Activated T-helper 1 cell treated with anti-CD3 and anti-CD28 coated beads, Interleukin-12 subunit alpha, Interleukin-12 subunit beta, Interleukin-2, Interleukin-4 antibody, amounts not matched to agents 30 ng/mL and 10 ng/mL and 1 ng/mL, durations not matched to agents 14 hours and 24 hours and 36 hours (primary cell): ENCODE data around the gene CRYAB. TPM values are rescaled to one million over a fixed set of nuclear protein-coding genes. Genes with fewer than 3 reads are reported as not detected.
"Not testable (repeated sequence)": the region's sequence is repeated elsewhere in the genome, so short reads cannot be mapped to it uniquely, and the experiment has no call there.

Experiments
- DNase-seq: peaks from one replicate; pipeline ENCODE4 v3.0.0; 2021; ENCODE audit warnings: low spot score
- H3K27ac Mint-ChIP-seq: one replicate; pipeline ENCODE4 v1.8.0; 2021; ENCODE audit warnings: mild to moderate bottlenecking, mixed read lengths
- H3K27me3 Mint-ChIP-seq: one replicate; pipeline ENCODE4 v1.8.0; 2022; ENCODE audit warnings: mild to moderate bottlenecking, moderate library complexity, mixed read lengths; ENCODE audit not compliant: insufficient read depth
- H3K36me3 Mint-ChIP-seq: one replicate; pipeline ENCODE4 v1.8.0; 2021; ENCODE audit warnings: low read depth, mixed read lengths
- H3K4me1 Mint-ChIP-seq: one replicate; pipeline ENCODE4 v1.8.0; 2021; ENCODE audit warnings: low read depth, mixed read lengths
- H3K4me3 Mint-ChIP-seq: one replicate; pipeline ENCODE4 v1.8.0; 2021; ENCODE audit warnings: mild to moderate bottlenecking, moderate library complexity, mixed read lengths
- H3K9me3 Mint-ChIP-seq: one replicate; pipeline ENCODE4 v1.8.0; 2021; ENCODE audit warnings: mixed read lengths
- intact Hi-C: fragments of 100-400 bp; cut with micrococcal nuclease; formaldehyde crosslinking; loops from one replicate; pipeline ENCODE4 v1.15.1; 2024
- total RNA-seq: library from RNA; stranded (reverse); gene quantifications from 2 replicates; pipeline ENCODE4 v1.2.3, GENCODE V29; 2022

The CRYAB gene
- total RNA-seq, 1 donor from 2014 or later, result not detected

DNA sequence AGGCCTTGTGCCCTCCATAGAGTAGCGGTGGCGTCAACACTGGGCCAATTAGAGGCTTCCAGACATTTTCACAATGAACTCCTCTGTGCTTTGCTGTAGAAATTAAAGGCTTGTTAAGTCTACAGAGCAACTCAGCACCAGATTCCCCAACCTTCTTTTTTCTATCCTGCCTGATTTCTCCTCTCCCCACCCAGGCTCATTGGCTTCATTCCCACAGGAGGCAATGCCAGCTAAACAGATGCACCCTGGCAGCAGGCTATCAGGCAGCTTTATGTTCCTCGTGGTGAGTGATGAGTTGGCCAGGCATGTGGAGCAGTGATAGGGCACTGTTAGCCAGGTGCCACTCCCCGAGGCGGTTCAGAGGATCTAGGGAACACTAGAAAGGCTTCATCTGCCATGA, 30.4 kb upstream of the CRYAB start:
- Mint-ChIP-seq H3K36me3 (peaks cover 6% of the 10 kb centered on the region), H3K9me3 (no peaks in the 10 kb centered on the region), H3K4me1 (peaks cover 50% of the 10 kb centered on the region), H3K4me3 (no peak overlapping the region), H3K27me3 (no peaks in the 10 kb centered on the region), H3K27ac (no peak overlapping the region)
- no peak for DNase-seq
- intact Hi-C loops, result no loop called here

- peaks cover 65% of the 10 kb centered on the region for H3K4me1 Mint-ChIP-seq
- DNase-seq, result no peak
- H3K4me3 Mint-ChIP-seq, result no peak overlapping the region
- intact Hi-C loops, result loop anchor here (2.0 to 10.0 kb wide), 7 partner anchors 23 to 1935 kb away; partner anchors contain the start of genes PTS and USP28
- H3K36me3 Mint-ChIP-seq, result peaks cover 5% of the 10 kb centered on the region
- no peaks in the 10 kb centered on the region for H3K9me3 Mint-ChIP-seq
- no peak overlapping the region for H3K27ac Mint-ChIP-seq
- no peaks in the 10 kb centered on the region for H3K27me3 Mint-ChIP-seq
Measured at GRCh38 chr11:111939836-111940604, 28.4 kb upstream of the CRYAB start.

- Mint-ChIP-seq H3K9me3 (no peaks in the 10 kb centered on the region), H3K27ac (peak overlapping the region; percentile 92), H3K4me3 (peak overlapping the region; percentile 88), H3K27me3 (no peaks in the 10 kb centered on the region), H3K4me1 (peaks cover 58% of the 10 kb centered on the region), H3K36me3 (no peaks in the 10 kb centered on the region)
- peak; percentile 22 for DNase-seq
- intact Hi-C loops, result loop anchor here (2.0 to 10.0 kb wide), 7 partner anchors 24 to 1936 kb away; partner anchors contain the start of genes PTS and USP28
Measured at GRCh38 chr11:111938687-111939160, 27.2 kb upstream of the CRYAB start.

DNA sequence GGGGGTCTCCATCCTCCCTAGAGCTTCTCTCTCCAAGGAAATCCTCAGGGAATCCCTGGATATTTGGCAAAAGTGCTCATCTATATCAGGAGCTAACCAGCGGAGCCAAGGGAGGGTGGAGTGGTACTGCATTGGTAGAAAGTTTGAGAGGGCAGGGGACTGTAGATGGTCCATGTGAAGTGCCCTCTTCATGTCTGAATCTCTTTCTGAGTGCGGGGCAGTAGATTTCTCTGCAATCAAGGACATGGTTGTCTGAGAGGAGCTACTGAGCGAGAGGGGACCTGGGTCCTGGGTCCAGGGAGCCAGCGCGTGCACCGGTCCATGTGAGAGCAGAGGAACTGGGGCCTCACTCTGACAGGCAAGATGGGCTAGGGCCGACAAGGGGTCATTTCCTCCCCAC, 26.3 kb upstream of the CRYAB start:
- H3K4me3 Mint-ChIP-seq, result peak overlapping the region; percentile 88
- H3K4me1 Mint-ChIP-seq, result peaks cover 58% of the 10 kb centered on the region
- no peaks in the 10 kb centered on the region for H3K36me3 Mint-ChIP-seq
- intact Hi-C loops, result loop anchor here (2.0 to 10.0 kb wide), 7 partner anchors 25 to 1937 kb away; partner anchors contain the start of genes PTS and USP28
- peak overlapping the region; percentile 92 for H3K27ac Mint-ChIP-seq
- no peak for DNase-seq
- H3K27me3 Mint-ChIP-seq, result no peaks in the 10 kb centered on the region
- H3K9me3 Mint-ChIP-seq, result no peaks in the 10 kb centered on the region

GRCh38 chr11:111937461-111937769, 25.8 kb upstream of the CRYAB start:
- Mint-ChIP-seq H3K4me1 (peaks cover 62% of the 10 kb centered on the region), H3K9me3 (no peaks in the 10 kb centered on the region)
- intact Hi-C loops, result loop anchor here (5.0 to 10.0 kb wide), 6 partner anchors 290 to 1937 kb away; partner anchors contain the start of genes PTS and USP28

DNA sequence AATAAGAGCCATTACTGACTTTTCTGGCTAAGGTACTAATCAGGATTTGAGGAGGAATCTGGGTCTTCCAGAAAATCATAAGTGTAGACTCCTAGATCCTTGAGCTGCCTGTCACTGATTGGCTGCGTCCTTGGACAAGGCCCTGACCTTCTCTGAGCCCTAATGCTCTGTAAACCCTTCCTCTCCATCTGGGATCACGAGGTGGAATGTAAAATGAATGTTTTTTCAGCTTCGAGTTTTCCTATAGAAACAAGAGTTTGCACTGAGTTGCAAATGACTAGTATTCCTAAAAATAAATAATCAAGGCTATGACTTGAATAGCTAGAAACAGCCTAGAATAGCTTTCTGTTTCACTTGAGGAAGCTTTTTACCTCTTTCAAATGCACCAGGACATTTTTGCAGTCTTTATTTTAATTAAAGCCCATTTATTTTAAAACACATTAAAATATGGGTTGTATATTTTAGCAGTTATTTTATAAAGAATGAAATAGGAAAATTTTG, 24.5 kb upstream of the CRYAB start:
- peak overlapping the region; percentile 86 for H3K4me3 Mint-ChIP-seq
- H3K27me3 Mint-ChIP-seq, result no peaks in the 10 kb centered on the region
- no peaks in the 10 kb centered on the region for H3K36me3 Mint-ChIP-seq
- H3K27ac Mint-ChIP-seq, result peak overlapping the region; percentile 80
- H3K9me3 Mint-ChIP-seq, result no peaks in the 10 kb centered on the region
- peaks cover 63% of the 10 kb centered on the region for H3K4me1 Mint-ChIP-seq
- DNase-seq, result no peak
- intact Hi-C loops, result loop anchor here (1.0 to 10.0 kb wide), 7 partner anchors 8 to 1939 kb away; partner anchors contain the start of genes PTS and USP28

More at GRCh38 chr11:111937461-111937769, 25.8 kb upstream of the CRYAB start:
- no peak for DNase-seq
- Mint-ChIP-seq H3K27me3 (no peaks in the 10 kb centered on the region), H3K36me3 (no peaks in the 10 kb centered on the region), H3K4me3 (peak overlapping the region; percentile 88), H3K27ac (peak overlapping the region; percentile 92)

DNA sequence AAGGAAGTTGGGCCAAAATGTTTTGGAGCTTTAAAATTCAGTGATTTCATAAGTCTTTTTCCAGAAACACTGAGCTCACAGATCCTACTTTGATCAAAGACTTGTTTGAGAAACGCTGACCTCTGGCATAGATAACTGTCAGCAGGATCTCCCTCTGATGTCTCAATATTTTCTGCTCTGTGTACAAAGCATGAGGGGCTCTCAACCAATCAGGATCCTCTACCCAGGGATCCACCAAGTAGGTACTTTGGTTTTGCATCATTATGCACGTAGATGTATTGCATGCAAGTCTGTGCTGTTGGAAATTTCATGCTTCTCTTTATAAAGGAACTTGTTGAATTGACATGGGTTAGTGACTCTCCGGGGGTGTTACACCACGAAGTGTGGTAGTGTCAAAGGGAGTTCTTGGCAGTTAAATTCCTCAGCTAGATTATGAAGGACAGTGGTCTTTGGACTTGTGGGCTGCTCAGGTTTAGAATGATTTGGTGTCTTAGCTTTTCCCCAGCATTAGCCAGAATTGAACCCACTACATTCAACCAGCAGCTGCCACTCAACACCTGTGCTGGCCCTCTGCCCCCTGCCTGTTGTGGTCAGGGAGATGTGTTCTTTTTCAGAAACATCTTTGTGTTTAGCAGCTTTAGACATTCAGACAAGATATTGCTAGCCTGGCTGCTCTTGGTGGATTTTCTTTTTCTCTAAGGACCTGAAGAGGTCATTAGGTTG, 23.9 kb upstream of the CRYAB start:
- Mint-ChIP-seq H3K4me1 (peaks cover 59% of the 10 kb centered on the region), H3K9me3 (no peaks in the 10 kb centered on the region), H3K4me3 (peak overlapping the region; percentile 86), H3K36me3 (no peaks in the 10 kb centered on the region), H3K27ac (peak overlapping the region; percentile 80), H3K27me3 (no peaks in the 10 kb centered on the region)
- intact Hi-C loops, result loop anchor here (1.0 to 10.0 kb wide), 7 partner anchors 9 to 1939 kb away; partner anchors contain the start of genes PTS and USP28
- no peak for DNase-seq

- H3K9me3 Mint-ChIP-seq, result no peaks in the 10 kb centered on the region
- H3K27me3 Mint-ChIP-seq, result peaks cover 2% of the 10 kb centered on the region
- intact Hi-C loops, result loop anchor here (10.0 kb wide), 2 partner anchors 1480 to 1940 kb away; partner anchors contain the start of gene USP28
- peaks cover 51% of the 10 kb centered on the region for H3K4me1 Mint-ChIP-seq
- H3K27ac Mint-ChIP-seq, result no peak overlapping the region
- no peak overlapping the region for H3K4me3 Mint-ChIP-seq
- no peak for DNase-seq
- H3K36me3 Mint-ChIP-seq, result no peaks in the 10 kb centered on the region
Measured at GRCh38 chr11:111934306-111934705, 22.7 kb upstream of the CRYAB start.

DNA sequence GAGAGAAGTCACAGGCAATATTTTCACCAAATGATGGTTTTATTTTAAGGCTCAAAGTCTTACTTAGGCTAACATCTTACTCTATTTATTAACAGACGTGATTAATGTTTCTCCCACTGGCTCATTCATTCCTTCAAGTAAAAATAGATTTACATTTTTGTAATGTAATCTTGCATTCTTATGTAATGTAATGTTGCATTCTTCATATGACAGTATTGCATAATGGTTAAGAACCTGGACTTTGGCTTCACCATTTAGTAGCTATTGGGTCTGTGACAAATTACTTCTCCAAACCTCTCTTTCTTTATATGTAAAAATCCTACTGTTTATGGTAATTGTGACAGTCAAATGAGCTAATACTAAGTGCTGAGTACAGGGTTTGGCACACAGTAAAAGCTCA, 22.3 kb upstream of the CRYAB start:
- intact Hi-C loops, result loop anchor here (2.0 to 10.0 kb wide), 3 partner anchors 557 to 1941 kb away; partner anchors contain the start of gene USP28
- H3K4me1 Mint-ChIP-seq, result peaks cover 46% of the 10 kb centered on the region

GRCh38 chr11:111933176-111933575, 21.6 kb upstream of the CRYAB start:
- not testable (repeated sequence) for H3K27me3 Mint-ChIP-seq, H3K27ac Mint-ChIP-seq, H3K36me3 Mint-ChIP-seq, DNase-seq, H3K4me3 Mint-ChIP-seq, H3K9me3 Mint-ChIP-seq
- H3K4me1 Mint-ChIP-seq, result peaks cover 39% of the 10 kb centered on the region
- intact Hi-C loops, result loop anchor here (2.0 to 10.0 kb wide), 3 partner anchors 556 to 1942 kb away; partner anchors contain the start of gene USP28

More for the DNA sequence above, 22.3 kb upstream of the CRYAB start:
- H3K9me3 Mint-ChIP-seq, result no peaks in the 10 kb centered on the region
- H3K36me3 Mint-ChIP-seq, result no peaks in the 10 kb centered on the region
- no peak for DNase-seq
- no peak overlapping the region for H3K27ac Mint-ChIP-seq
- H3K27me3 Mint-ChIP-seq, result peaks cover 2% of the 10 kb centered on the region
- no peak overlapping the region for H3K4me3 Mint-ChIP-seq

DNA sequence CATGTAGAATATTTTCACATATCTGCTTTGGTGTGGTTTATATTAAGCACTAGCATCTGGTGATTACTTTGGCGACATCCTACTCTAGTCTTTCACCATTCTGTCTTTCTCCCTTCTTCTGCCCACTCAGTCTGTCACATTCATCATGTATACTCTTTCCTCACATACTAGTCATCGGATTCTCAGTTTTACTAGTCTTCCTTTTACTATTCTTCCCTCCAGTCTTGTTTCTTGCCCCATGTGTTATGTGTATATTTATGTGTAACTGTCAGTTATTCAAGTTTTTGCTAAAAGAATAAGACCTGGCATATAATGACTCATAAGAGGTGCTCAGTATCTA, 21.0 kb upstream of the CRYAB start:
- Mint-ChIP-seq H3K27ac (peak overlapping the region; percentile 24), H3K36me3 (no peaks in the 10 kb centered on the region), H3K4me1 (peaks cover 34% of the 10 kb centered on the region), H3K9me3 (no peaks in the 10 kb centered on the region), H3K27me3 (peaks cover 2% of the 10 kb centered on the region), H3K4me3 (no peak overlapping the region)
- intact Hi-C loops, result loop anchor here (1.0 to 10.0 kb wide), 7 partner anchors 12 to 1942 kb away; partner anchors contain the start of genes CFAP68, DLAT, FDXACB1 and SDHD
- no peak for DNase-seq

- no peak for DNase-seq
- Mint-ChIP-seq H3K9me3 (no peaks in the 10 kb centered on the region), H3K4me1 (peaks cover 34% of the 10 kb centered on the region), H3K27ac (no peak overlapping the region), H3K36me3 (no peaks in the 10 kb centered on the region), H3K27me3 (peaks cover 2% of the 10 kb centered on the region), H3K4me3 (no peak overlapping the region)
- intact Hi-C loops, result loop anchor here (10.0 kb wide), 2 partner anchors 1476 to 1944 kb away; partner anchors contain the start of gene USP28
Measured at GRCh38 chr11:111930472-111930871, 18.9 kb upstream of the CRYAB start.
